Ishikawa (cell line): ENCODE data around the gene ACP1.

ENCODE experiments used
- CEBPB ChIP-seq: IDR thresholded peaks from 2 replicates; pipeline ENCODE4 v1.6.1; 2012
- CREB1 ChIP-seq: IDR thresholded peaks from 2 replicates; pipeline ENCODE4 v1.6.1; 2012; ENCODE audit warnings: low read depth
- EGR1 ChIP-seq: IDR thresholded peaks from 2 replicates; pipeline ENCODE4 v1.6.1; 2012
- EP300 ChIP-seq: IDR thresholded peaks from 2 replicates; pipeline ENCODE4 v1.6.1; 2012; ENCODE audit warnings: borderline replicate concordance
- FOXM1 ChIP-seq: IDR thresholded peaks from 2 replicates; pipeline ENCODE4 v1.6.1; 2012; ENCODE audit warnings: low read depth, borderline replicate concordance
- MAX ChIP-seq: IDR thresholded peaks from 2 replicates; pipeline ENCODE4 v1.6.1; 2012
- NFIC ChIP-seq: IDR thresholded peaks from 2 replicates; pipeline ENCODE4 v1.6.1; 2012
- RAD21 ChIP-seq: IDR thresholded peaks from 2 replicates; pipeline ENCODE4 v1.6.1; 2012; ENCODE audit warnings: low read depth
- REST ChIP-seq: IDR thresholded peaks from 2 replicates; pipeline ENCODE4 v1.6.1; 2012; ENCODE audit warnings: low read depth, mild to moderate bottlenecking
- TAF1 ChIP-seq: IDR thresholded peaks from 2 replicates; pipeline ENCODE4 v1.6.1; 2012; ENCODE audit warnings: low read depth, mild to moderate bottlenecking
- TCF12 ChIP-seq: IDR thresholded peaks from 2 replicates; pipeline ENCODE4 v1.6.1; 2012; ENCODE audit warnings: low read depth
- TEAD4 ChIP-seq: IDR thresholded peaks from 2 replicates; pipeline ENCODE4 v1.6.1; 2012
- YY1 ChIP-seq: IDR thresholded peaks from 2 replicates; pipeline ENCODE4 v1.6.1; 2012; ENCODE audit warnings: low read depth
- ZBTB7A ChIP-seq: IDR thresholded peaks from 2 replicates; pipeline ENCODE4 v1.6.1; 2012; ENCODE audit warnings: low read depth
- TF ChIP-seq, protein P1 (sequence below): IDR thresholded peaks from 2 replicates; pipeline ENCODE4 v1.6.1; 2012

The ACP1 gene

GRCh38 chr2:313991-314390 lies 49.2 kb downstream of the ACP1 start:
- TF ChIP-seq ZBTB7A = no peak
- TF ChIP-seq EP300 = no peak
- no peak for TF ChIP-seq MAX

DNA sequence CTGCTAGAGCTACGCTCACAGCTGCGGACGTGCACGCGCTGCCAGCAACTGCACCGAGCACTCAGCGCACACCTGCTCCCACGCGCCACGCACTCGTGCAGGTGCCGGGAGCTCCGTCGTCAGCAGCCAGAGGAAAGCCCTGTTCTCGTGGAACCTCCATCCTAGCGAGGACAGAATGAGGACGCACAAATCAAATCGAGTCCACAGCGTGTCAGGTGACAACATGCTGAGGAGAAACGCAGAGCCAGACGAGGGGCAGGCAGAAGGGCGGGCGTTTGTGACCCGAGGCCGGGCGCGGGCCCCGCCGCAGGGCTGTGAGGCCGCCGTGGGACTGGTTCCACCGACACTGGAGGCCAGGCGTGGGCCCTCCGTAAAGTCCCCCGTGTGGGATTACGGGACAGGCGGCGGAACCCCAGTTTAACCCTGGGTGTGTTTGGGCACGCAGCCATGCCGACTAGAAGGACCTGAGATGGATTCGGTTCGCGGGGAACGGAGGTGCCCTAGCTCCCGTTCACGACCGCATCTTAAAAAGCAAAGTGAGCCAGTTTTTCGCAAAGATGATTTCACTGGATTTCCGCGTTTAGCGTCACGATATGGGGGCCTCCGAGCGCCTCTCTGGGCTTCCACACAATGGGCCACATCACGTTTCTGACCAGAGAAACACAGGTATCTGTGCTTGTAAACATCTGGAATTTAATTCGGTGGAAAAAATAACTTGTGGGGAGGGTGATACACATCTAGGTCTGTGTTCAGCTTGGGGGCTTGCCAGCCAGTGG lies 50.0 kb downstream of the ACP1 start:
- TF ChIP-seq TAF1 (no peak), ZBTB7A (no peak), EGR1 (no peak), TCF12 (no peak), EP300 (no peak), FOXM1 (no peak), RAD21 (no peak), TEAD4 (no peak), MAX (no peak), REST (no peak), CREB1 (no peak), NFIC (no peak), YY1 (no peak), CEBPB (no peak)
- TF ChIP-seq, protein P1, sequence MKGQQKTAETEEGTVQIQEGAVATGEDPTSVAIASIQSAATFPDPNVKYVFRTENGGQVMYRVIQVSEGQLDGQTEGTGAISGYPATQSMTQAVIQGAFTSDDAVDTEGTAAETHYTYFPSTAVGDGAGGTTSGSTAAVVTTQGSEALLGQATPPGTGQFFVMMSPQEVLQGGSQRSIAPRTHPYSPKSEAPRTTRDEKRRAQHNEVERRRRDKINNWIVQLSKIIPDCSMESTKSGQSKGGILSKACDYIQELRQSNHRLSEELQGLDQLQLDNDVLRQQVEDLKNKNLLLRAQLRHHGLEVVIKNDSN = no peak

DNA sequence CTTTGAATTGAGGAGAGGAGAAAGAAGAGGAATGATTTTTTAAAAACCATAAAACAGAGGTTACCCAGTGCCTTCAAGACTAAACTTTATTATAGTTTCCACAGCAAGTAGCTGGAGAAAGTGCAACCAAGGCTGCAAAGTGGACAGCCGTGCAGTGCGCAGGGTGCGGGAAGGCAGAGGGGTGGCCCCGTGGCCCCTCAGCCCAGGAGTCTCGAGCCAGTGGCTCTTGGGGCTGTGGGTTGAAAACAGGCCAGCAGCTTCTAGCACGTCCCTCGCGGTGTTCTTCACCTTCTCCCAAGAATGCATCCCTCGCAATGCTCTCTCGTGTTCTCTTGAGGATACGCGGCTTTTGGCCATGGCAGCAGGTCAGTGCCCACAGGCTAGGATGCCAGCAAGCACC lies 51.6 kb downstream of the ACP1 start:
- TF ChIP-seq EP300 (no peak), REST (no peak), CREB1 (no peak), TCF12 (no peak), TAF1 (no peak), CEBPB (no peak), FOXM1 (no peak), YY1 (no peak)
- TF ChIP-seq, protein P1 = no peak

DNA sequence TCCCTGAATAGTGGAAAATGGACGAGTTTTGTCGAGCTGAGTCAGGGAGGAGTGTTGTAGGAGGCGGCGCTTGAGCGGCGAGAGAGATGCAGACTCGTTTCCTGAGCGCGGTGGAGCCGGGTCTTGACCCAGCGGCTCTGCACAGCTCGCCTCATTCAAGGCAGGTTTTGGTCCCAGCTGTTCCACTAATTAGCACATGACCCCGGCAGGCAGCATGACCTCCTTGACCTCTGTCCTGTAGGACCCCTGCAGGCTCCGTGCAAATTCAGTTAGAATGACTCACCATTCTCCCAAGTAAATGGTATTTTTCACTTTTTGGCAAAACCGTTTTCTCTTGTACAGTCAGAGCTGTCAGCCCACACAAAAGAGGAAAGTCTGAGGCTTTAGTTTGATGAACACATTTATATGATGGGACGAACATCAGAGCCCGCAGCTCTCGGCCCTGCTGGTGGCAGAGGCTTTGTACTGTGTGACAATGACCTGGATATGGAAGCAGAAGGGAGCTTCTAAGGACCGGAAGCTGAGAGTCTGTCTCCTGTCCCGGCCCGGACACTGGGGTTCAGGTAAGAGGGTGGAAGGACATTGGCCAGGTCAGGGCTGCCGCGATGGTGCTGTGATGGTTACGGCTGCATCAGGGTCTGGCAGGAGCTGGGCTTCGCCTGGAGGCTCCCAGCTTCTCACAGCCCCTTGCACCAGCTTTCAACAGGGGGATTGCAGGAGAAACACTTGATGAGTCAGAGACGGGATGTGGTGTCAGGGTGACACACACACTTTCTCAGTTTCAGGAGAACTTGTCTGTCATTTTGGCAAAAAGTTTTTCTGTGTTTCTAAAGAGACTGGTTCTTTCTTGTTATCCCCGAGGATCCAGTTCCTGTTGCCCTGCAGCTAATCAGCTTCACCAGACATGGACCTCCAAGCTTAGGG lies 53.0 kb downstream of the ACP1 start:
- TF ChIP-seq TCF12 (no peak), EP300 (no peak), YY1 (no peak), CEBPB (no peak), TEAD4 (no peak), TAF1 (no peak), CREB1 (no peak)

GRCh38 chr2:319059-319600 lies 54.4 kb downstream of the ACP1 start:
- no peak for TF ChIP-seq RAD21
- TF ChIP-seq EGR1 = no peak; the same call in 1 of the 2 replicates
- no peak for TF ChIP-seq CREB1

DNA sequence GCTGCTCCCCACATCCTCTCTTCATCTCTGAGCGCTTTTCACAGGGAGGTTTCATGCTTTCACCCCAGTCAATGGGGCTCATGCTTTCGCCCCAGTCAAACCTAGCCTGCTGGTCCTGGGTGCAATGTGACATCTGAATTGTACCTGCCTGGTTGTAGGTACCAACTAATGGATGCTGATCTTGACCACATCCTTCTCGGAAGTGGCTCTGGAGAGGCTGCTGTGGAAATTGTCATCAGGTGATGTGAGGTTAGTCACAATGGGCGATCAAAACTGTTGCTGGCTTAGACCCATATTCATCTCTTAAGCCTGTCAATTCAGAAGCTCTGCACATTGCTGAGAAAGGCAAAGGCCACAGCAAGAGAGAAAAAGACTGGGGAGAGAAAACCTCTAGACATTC lies 55.8 kb downstream of the ACP1 start:
- TF ChIP-seq CREB1 = no peak
- TF ChIP-seq, protein P1 = no peak
- TF ChIP-seq CEBPB = no peak
- no peak for TF ChIP-seq YY1
- no peak for TF ChIP-seq RAD21
- no peak for TF ChIP-seq ZBTB7A
- no peak for TF ChIP-seq REST
- TF ChIP-seq TAF1 = no peak
- TF ChIP-seq MAX = no peak
- no peak for TF ChIP-seq TEAD4
- TF ChIP-seq NFIC = no peak
- no peak for TF ChIP-seq TCF12
- no peak for TF ChIP-seq FOXM1
